ENCODE measurements around the gene TMEM167A. TPM values are rescaled to one million over a fixed set of nuclear protein-coding genes. Genes with fewer than 3 reads are reported as not detected.

TMEM167A gene, protein sequence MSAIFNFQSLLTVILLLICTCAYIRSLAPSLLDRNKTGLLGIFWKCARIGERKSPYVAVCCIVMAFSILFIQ
- total RNA-seq (2022; extraction: Qiagen RNA extraction), result 57.7 to 81.9 TPM (median 75.9 TPM) in 5 replicates

DNA sequence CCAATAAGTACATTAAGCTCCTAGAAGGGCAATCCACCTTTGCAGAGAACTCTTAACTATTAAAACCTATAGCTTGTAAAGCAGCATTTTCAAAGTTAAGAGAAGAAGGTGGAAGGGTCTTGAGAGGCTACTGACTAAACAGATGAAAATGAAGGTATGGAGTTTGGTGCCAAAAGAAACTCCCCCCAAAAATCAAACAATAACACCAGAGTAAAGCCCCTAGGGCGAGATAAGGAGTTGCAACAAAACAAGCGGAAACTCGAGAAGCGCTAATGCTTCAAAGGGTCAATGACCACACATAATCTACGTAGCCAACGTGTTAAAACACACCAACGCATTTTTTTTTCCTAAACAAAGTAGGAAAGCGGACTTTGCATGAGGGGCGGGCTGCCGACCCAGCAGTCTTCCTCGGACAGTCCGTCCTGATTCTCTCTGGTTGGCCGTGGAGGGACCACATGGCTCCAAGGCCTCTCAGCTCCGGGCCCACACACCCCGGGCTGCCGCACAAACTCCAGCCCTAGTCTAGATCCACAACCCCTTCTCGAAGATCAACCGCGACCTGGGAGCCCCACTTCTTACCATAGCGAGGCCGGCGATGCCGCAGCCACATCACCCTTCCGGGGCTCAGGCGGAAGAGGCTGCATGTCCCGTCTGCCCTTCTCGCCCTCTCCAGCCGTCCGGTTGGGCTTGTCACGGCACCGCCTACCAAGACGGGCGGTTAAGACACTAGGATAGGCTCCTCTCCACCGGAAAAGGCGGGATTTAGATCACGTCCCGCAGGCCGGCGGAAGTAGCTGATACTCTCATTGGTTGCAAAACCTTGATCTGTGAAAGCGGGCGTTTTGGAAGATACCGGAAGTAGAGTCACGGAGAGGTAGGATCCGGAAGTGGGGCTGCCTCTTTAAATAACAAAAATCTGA lies at the start of gene TMEM167A, which contains the start of gene XRCC4:
Gene TMEM167A, minus strand, starts transcription at position 653 of the 920 bp plus-strand sequence. Its CDS starts 71 bp downstream, at position 582.
Gene XRCC4, plus strand, starts transcription at position 806 of the 920 bp plus-strand sequence. CDS start 27,373 bp downstream, outside the sequence.

Other genes starting within 250 kb of the TMEM167A start
- 8.9 to 11.7 TPM (median 9.8 TPM) in 5 replicates for gene XRCC4, start 153 bp upstream of the TMEM167A start, total RNA-seq (2022; extraction: Qiagen RNA extraction)